ENCODE results near the gene CALU.

The CALU gene

DNA sequence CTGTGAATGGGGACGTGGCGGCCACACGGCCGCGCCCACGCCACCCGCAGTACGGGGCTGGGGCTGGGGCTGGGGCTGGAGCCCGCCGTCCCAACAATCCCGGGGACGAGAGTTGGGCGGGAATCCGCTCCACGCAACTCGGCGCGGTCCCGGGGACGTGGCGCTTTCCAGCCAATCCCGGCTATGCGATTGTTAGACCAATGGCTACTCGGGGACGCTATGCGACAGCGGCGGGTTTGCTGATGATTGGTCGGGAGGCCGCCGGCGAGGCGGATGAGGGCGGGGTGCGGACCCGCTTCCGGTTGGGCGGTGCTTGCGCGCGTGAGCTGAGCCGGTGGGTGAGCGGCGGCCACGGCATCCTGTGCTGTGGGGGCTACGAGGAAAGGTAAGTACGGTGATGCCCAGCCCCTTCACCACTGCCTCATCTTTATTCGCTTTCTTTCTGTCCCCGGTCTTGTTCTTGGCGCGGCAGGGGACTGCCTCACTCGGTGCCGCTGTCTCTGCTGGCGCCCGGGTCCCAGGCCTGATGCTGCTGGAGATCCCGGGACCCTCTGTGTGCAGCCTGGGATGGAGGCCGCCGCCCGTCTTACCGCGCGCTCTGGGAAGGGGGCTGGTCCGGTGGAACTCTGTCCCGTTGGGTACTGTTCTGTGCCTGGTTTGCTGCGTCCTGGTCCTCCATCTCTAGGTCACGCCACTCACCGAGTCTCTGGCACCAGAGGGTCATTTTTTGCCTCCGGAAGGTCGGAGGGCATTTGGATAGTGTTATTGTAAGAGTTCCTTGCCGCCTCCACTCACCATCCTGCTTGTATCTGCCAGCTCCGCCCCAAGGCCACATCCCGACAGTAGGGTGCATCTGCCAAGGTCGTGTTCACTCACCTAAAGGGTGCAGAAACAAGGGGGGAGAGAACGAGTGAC, at the start of gene CALU:
CALU (plus strand) TSS at position 312 of the 915 bp plus-strand sequence. CDS start 9,225 bp downstream, outside the sequence.
- H3K36me3 Mint-ChIP-seq (ENCODE audit: low read depth), result peaks cover 2% of the 10 kb centered on the region
- H3K9me3 Mint-ChIP-seq, result no peaks in the 10 kb centered on the region
- TF ChIP-seq, protein P1, sequence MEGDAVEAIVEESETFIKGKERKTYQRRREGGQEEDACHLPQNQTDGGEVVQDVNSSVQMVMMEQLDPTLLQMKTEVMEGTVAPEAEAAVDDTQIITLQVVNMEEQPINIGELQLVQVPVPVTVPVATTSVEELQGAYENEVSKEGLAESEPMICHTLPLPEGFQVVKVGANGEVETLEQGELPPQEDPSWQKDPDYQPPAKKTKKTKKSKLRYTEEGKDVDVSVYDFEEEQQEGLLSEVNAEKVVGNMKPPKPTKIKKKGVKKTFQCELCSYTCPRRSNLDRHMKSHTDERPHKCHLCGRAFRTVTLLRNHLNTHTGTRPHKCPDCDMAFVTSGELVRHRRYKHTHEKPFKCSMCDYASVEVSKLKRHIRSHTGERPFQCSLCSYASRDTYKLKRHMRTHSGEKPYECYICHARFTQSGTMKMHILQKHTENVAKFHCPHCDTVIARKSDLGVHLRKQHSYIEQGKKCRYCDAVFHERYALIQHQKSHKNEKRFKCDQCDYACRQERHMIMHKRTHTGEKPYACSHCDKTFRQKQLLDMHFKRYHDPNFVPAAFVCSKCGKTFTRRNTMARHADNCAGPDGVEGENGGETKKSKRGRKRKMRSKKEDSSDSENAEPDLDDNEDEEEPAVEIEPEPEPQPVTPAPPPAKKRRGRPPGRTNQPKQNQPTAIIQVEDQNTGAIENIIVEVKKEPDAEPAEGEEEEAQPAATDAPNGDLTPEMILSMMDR (IDR thresholded peaks at IDR 0.05; ENCODE audit: unreplicated experiment in 3 of 3), result no peak
- H3K27ac Mint-ChIP-seq, result peak within 1 kb of the TSS; percentile 97 to 98 (median 98)
- peaks cover 4% of the 10 kb centered on the region for H3K27me3 Mint-ChIP-seq (ENCODE audit: low read depth)
- H3K4me3 Mint-ChIP-seq, result peak within 1 kb of the TSS; percentile 96 to 100 (median 99)
- peaks cover 41% of the 10 kb centered on the region for H3K4me1 Mint-ChIP-seq

DNA sequence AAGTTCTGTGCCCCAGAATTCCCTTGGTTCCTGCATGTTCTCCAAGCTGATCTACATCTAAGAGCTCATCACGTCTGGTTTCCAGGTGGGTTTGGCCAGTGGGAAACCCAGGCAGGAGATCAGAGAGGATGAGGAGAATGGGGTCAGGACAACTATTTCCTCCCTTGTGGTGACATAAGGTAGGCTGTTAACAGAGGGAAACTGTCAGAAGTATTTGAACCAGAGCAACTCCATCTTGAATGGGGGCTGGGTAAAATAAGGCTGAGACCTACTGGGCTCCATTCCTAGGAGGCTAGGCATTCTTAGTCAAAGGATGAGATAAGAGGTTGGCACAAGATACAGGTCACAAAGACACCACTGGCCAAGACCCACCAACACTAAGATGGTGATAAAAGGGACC, 47.9 kb upstream of the CALU start:
- H3K4me1 Mint-ChIP-seq, result peaks cover 12% of the 10 kb centered on the region
- H3K9me3 Mint-ChIP-seq, result no peaks in the 10 kb centered on the region
- TF ChIP-seq, protein P1 (IDR thresholded peaks at IDR 0.05; ENCODE audit: unreplicated experiment in 3 of 3), result no peak
- H3K27me3 Mint-ChIP-seq (ENCODE audit: low read depth), result peaks cover 13% of the 10 kb centered on the region
- no peak overlapping the region for H3K27ac Mint-ChIP-seq
- H3K36me3 Mint-ChIP-seq (ENCODE audit: low read depth), result peaks cover 19% of the 10 kb centered on the region
- H3K4me3 Mint-ChIP-seq, result no peak overlapping the region

DNA sequence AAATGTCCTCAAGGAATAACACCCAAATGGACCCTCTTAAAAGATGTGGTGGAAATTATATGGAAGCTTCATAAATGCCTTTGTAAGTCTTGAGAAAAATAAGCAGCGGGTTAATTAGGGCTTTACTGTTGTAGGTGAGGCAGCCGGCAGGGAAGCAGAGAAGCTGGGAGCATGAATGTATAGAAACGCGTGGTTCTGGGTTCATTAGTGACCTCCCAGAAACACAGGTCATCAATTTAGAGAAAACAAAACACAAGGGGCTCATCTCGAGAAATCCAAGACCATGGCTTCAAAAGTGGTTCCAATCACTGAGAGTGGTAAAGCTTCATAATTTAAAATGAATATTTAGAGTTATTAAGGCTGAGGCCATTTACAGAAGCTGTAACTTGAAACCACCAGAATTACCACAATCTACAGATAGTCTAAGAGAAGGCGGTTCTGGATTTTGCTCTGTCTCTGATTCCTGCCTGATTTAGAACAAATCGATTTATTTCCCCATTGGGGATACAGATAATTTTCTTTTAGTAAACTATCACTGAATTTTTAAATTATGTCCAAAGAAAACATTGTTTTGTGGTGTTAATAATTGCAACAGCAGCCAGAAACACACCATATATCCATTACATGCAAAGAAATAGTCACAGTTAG, 46.4 kb upstream of the CALU start:
- H3K36me3 Mint-ChIP-seq (ENCODE audit: low read depth), result peaks cover 10% of the 10 kb centered on the region
- peaks cover 12% of the 10 kb centered on the region for H3K4me1 Mint-ChIP-seq
- TF ChIP-seq, protein P1 (IDR thresholded peaks at IDR 0.05; ENCODE audit: unreplicated experiment in 3 of 3), result no peak
- no peak overlapping the region for H3K4me3 Mint-ChIP-seq
- peaks cover 29% of the 10 kb centered on the region for H3K27me3 Mint-ChIP-seq (ENCODE audit: low read depth)
- no peaks in the 10 kb centered on the region for H3K9me3 Mint-ChIP-seq
- H3K27ac Mint-ChIP-seq, result no peak overlapping the region

DNA sequence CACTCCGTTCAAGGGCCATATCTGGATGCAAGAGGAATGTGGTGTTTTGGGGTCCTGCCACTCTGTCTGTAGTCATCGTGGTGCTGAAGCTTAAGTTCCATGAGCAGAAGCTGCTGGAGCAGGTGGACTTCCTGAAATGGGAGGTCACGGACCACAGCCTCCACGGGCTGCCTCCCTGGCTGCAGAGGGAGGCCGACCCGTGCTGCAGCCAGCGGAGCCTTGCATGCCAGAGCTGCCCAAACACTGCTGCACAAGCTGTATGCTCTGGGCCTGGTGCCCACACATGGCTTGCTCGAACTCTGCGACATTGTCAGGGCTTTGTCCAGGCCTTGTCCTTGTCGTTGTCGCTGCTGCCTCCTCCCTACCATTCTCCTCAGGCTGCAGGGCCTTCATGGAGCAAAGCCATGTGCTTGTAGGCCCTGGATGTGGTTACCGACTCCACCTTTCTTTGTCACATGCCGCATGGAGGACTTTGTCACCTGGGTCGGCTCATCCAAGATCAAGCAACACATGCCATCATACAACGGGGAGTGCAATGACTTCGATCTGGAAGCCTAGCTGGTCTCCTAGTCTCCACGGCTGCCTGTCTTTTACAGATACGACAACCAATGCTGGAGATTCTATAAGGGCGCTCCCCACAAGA, 45.7 kb upstream of the CALU start:
- peaks cover 36% of the 10 kb centered on the region for H3K27me3 Mint-ChIP-seq (ENCODE audit: low read depth)
- peaks cover 4% of the 10 kb centered on the region for H3K36me3 Mint-ChIP-seq (ENCODE audit: low read depth)
- H3K4me3 Mint-ChIP-seq, result no peak overlapping the region
- TF ChIP-seq, protein P1 (IDR thresholded peaks at IDR 0.05; ENCODE audit: unreplicated experiment in 3 of 3), result no peak
- no peak overlapping the region for H3K27ac Mint-ChIP-seq
- no peaks in the 10 kb centered on the region for H3K9me3 Mint-ChIP-seq
- peaks cover 12% of the 10 kb centered on the region for H3K4me1 Mint-ChIP-seq

DNA sequence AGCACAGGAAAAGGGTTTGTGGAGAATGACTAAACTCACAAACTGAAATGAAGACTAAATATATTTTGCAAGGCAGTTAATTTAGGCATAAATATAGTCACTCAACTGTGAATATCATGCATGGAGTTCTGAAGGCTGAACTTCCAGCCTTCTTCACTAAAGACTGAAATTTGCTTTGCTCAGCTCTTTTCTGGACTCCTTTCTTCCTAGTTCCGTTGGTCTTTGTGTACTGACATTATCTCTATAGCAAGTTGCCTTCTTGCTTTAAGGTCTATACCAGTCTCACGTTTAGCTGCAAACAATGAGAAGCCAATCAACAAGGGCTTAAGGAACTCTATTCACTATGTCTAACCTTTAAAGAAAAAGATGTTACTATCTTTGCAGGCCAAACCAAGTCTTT, 44.4 kb upstream of the CALU start:
- TF ChIP-seq, protein P1 (IDR thresholded peaks at IDR 0.05; ENCODE audit: unreplicated experiment in 3 of 3), result no peak
- Mint-ChIP-seq H3K27me3 (ENCODE audit: low read depth) (peaks cover 48% of the 10 kb centered on the region), H3K9me3 (no peaks in the 10 kb centered on the region), H3K27ac (no peak overlapping the region), H3K4me3 (no peak overlapping the region), H3K36me3 (ENCODE audit: low read depth) (peaks cover 4% of the 10 kb centered on the region), H3K4me1 (peaks cover 12% of the 10 kb centered on the region)

All from nephron (organoid).